HG03565 (cell line): ENCODE measurements around the gene PRR30.
"Not testable (repeated sequence)": the region's sequence is repeated elsewhere in the genome, so short reads cannot be mapped to it uniquely, and the experiment has no call there.

Experiments
- ATAC-seq: cut with Tn5 transposase; IDR thresholded peaks from one replicate; pipeline ENCODE4 v1.9.1; 2021; ENCODE audit warnings: mild to moderate bottlenecking, moderate library complexity; ENCODE audit not compliant: unreplicated experiment

Gene PRR30

GRCh38 chr2:27130396-27130795 lies 8.8 kb downstream of the PRR30 start:
- no peak for ATAC-seq

GRCh38 chr2:27128668-27129571 lies 10.3 kb downstream of the PRR30 start:
- ATAC-seq, result no peak

GRCh38 chr2:27127883-27128667 lies 11.1 kb downstream of the PRR30 start:
- no peak for ATAC-seq

- no peak for ATAC-seq
These were observed 12.9 kb downstream of the PRR30 start for GRCh38 chr2:27126252-27126710.

GRCh38 chr2:27125104-27125503 lies 14.1 kb downstream of the PRR30 start:
- ATAC-seq, result no peak

GRCh38 chr2:27123302-27124150 lies 15.7 kb downstream of the PRR30 start, which contains the start of gene ABHD1:
TSS of gene ABHD1 (plus strand) at chr2:27123815. CDS start at chr2:27123949, 134 bp downstream.
- no peak for ATAC-seq

- no peak for ATAC-seq
These were observed 16.4 kb downstream of the PRR30 start for GRCh38 chr2:27122791-27123190.

GRCh38 chr2:27121906-27122305 lies 17.3 kb downstream of the PRR30 start:
- ATAC-seq, result no peak

- not testable (repeated sequence) for ATAC-seq
These were observed 19.9 kb downstream of the PRR30 start for GRCh38 chr2:27119330-27119670.

GRCh38 chr2:27118525-27119329 lies 20.5 kb downstream of the PRR30 start, which contains the start of gene CGREF1:
TSS of gene CGREF1 (minus strand) at chr2:27119128. CDS start at chr2:27104366, 14,762 bp downstream.
- no peak for ATAC-seq

- no peak for ATAC-seq
These were observed 21.1 kb downstream of the PRR30 start for GRCh38 chr2:27117995-27118524.

- ATAC-seq, result no peak
These were observed 23.7 kb downstream of the PRR30 start for GRCh38 chr2:27115519-27115918.

GRCh38 chr2:27111392-27112078 lies 27.7 kb downstream of the PRR30 start:
- ATAC-seq, result not testable (repeated sequence)

- ATAC-seq, result not testable (repeated sequence)
These were observed 28.4 kb downstream of the PRR30 start for GRCh38 chr2:27110603-27111352.

- ATAC-seq, result no peak
These were observed 30.1 kb downstream of the PRR30 start for GRCh38 chr2:27109083-27109482.

- no peak for ATAC-seq
These were observed 31.0 kb downstream of the PRR30 start for GRCh38 chr2:27108221-27108620.

- no peak for ATAC-seq
These were observed 33.2 kb downstream of the PRR30 start for GRCh38 chr2:27105981-27106380.

GRCh38 chr2:27102329-27102728 lies 36.9 kb downstream of the PRR30 start:
- ATAC-seq, result no peak
